Astrocyte (in vitro differentiated cells and primary cell): ENCODE measurements around the gene DLG1.

Source experiments
- CTCF ChIP-seq: IDR thresholded peaks from 2 replicates; pipeline ENCODE4 v1.5.1; 2011; ENCODE audit warnings: low read depth, mild to moderate bottlenecking, inconsistent platforms, low read length, moderate library complexity; ENCODE audit not compliant: insufficient read depth
- EZH2 ChIP-seq: IDR thresholded peaks from 2 replicates; pipeline ENCODE4 v1.6.1; 2012; ENCODE audit warnings: mild to moderate bottlenecking, low read length, inconsistent platforms; ENCODE audit not compliant: insufficient read depth

GRCh38 chr3:197139586-197139985 is 158.8 kb downstream of the DLG1 start:
- TF ChIP-seq EZH2 = no peak
- TF ChIP-seq CTCF = no peak
